ENCODE data around the gene WDR38. TPM values are rescaled to one million over a fixed set of nuclear protein-coding genes. Genes with fewer than 3 reads are reported as not detected.
A peak's percentile ranks its signal among the peaks of the same experiment; 100 is the strongest.

The WDR38 gene
- total RNA-seq, 1 experiment from 2014 or later, result not detected

- Mint-ChIP-seq H3K36me3 (ENCODE audit: insufficient read depth, unreplicated experiment) (peaks cover 73% of the 10 kb centered on the region), H3K27me3 (ENCODE audit: insufficient read depth, unreplicated experiment) (no peaks in the 10 kb centered on the region), H3K4me3 (ENCODE audit: unreplicated experiment) (no peak overlapping the region), H3K4me1 (ENCODE audit: low read depth, unreplicated experiment) (peaks cover 21% of the 10 kb centered on the region), H3K9me3 (ENCODE audit: unreplicated experiment) (no peaks in the 10 kb centered on the region), H3K27ac (ENCODE audit: unreplicated experiment) (no peak overlapping the region)
- H3K9me3 ChIP-seq, result no peaks in the 10 kb centered on the region
- 0 out of 2 replicates have a peak, but pooled peaks cover 6% of the 10 kb centered on the region for H3K4me1 ChIP-seq
- intact Hi-C loops (cut with micrococcal nuclease; ENCODE audit: unreplicated experiment), result no loop called here
- BruUV-seq (replicated peaks), result no TSS peak
- peaks cover 7% of the 10 kb centered on the region for H3K36me3 ChIP-seq (ENCODE audit: control insufficient read depth, insufficient read depth, low read length)
- DNase-seq, result no peak
- POLR2A ChIA-PET, result no interaction called here
- no peaks in the 10 kb centered on the region for H3K27me3 ChIP-seq (replicated peaks; ENCODE audit: control insufficient read depth, insufficient read depth, low read length)
- TF ChIP-seq CTCF (IDR thresholded peaks at IDR 0.05; ENCODE audit: insufficient read depth in 1 of 2, low read depth in 1 of 2, low read length in 1 of 2, severe bottlenecking in 1 of 2, unreplicated experiment in 1 of 2), result no peak
- CTCF ChIA-PET, result no interaction called here
- no peak overlapping the region for H3K4me3 ChIP-seq (ENCODE audit: low read depth, low read length)
These were observed 20.4 kb downstream of the WDR38 start for GRCh38 chr9:124873664-124874063.

- Mint-ChIP-seq H3K4me3 (ENCODE audit: unreplicated experiment) (no peak overlapping the region), H3K27ac (ENCODE audit: unreplicated experiment) (peak overlapping the region; percentile 69), H3K36me3 (ENCODE audit: insufficient read depth, unreplicated experiment) (peaks cover 79% of the 10 kb centered on the region), H3K9me3 (ENCODE audit: unreplicated experiment) (no peaks in the 10 kb centered on the region), H3K27me3 (ENCODE audit: insufficient read depth, unreplicated experiment) (no peaks in the 10 kb centered on the region), H3K4me1 (ENCODE audit: low read depth, unreplicated experiment) (peaks cover 21% of the 10 kb centered on the region)
- Histone ChIP-seq H3K9me3 (no peaks in the 10 kb centered on the region), H3K4me1 (0 out of 2 replicates have a peak, but pooled peaks cover 3% of the 10 kb centered on the region), H3K27me3 (replicated peaks; ENCODE audit: control insufficient read depth, insufficient read depth, low read length) (no peaks in the 10 kb centered on the region), H3K36me3 (ENCODE audit: control insufficient read depth, insufficient read depth, low read length) (peaks cover 7% of the 10 kb centered on the region), H3K4me3 (ENCODE audit: low read depth, low read length) (no peak overlapping the region)
- TF ChIP-seq CTCF (IDR thresholded peaks at IDR 0.05; ENCODE audit: insufficient read depth in 1 of 2, low read depth in 1 of 2, low read length in 1 of 2, severe bottlenecking in 1 of 2, unreplicated experiment in 1 of 2), result no peak
- DNase-seq, result no peak
- ChIA-PET POLR2A (no interaction called here), CTCF (no interaction called here)
- BruUV-seq (replicated peaks), result no TSS peak
- intact Hi-C loops (cut with micrococcal nuclease; ENCODE audit: unreplicated experiment), result no loop called here
These were observed 22.2 kb downstream of the WDR38 start for GRCh38 chr9:124875501-124875900.

GRCh38 chr9:124877021-124877782 lies 23.9 kb downstream of the WDR38 start:
- no peaks in the 10 kb centered on the region for H3K4me1 ChIP-seq
- peaks cover 6% of the 10 kb centered on the region for H3K4me1 Mint-ChIP-seq (ENCODE audit: low read depth, unreplicated experiment)
- H3K4me3 Mint-ChIP-seq (ENCODE audit: unreplicated experiment), result no peak overlapping the region
- H3K9me3 ChIP-seq, result no peaks in the 10 kb centered on the region
- TSS peak; percentile 50 for BruUV-seq (replicated peaks)
- H3K9me3 Mint-ChIP-seq (ENCODE audit: unreplicated experiment), result no peaks in the 10 kb centered on the region
- TF ChIP-seq CTCF (IDR thresholded peaks at IDR 0.05; ENCODE audit: insufficient read depth in 1 of 2, low read depth in 1 of 2, low read length in 1 of 2, severe bottlenecking in 1 of 2, unreplicated experiment in 1 of 2), result no peak
- no peaks in the 10 kb centered on the region for H3K27me3 Mint-ChIP-seq (ENCODE audit: insufficient read depth, unreplicated experiment)
- H3K36me3 Mint-ChIP-seq (ENCODE audit: insufficient read depth, unreplicated experiment), result peaks cover 63% of the 10 kb centered on the region
- no peak overlapping the region for H3K27ac Mint-ChIP-seq (ENCODE audit: unreplicated experiment)
- ChIA-PET POLR2A (interaction anchor here (0.6 to 1.2 kb wide), 3 partner anchors 14 to 470 kb away, joined by 3 read pairs; no protein-coding TSS in a partner anchor), CTCF (interaction anchor here (1.4 kb wide), 1 partner anchor 21 kb away, joined by 3 read pairs; no protein-coding TSS in a partner anchor)
- no peak overlapping the region for H3K4me3 ChIP-seq (ENCODE audit: low read depth, low read length)
- no peaks in the 10 kb centered on the region for H3K27me3 ChIP-seq (replicated peaks; ENCODE audit: control insufficient read depth, insufficient read depth, low read length)
- peaks cover 5% of the 10 kb centered on the region for H3K36me3 ChIP-seq (ENCODE audit: control insufficient read depth, insufficient read depth, low read length)
- intact Hi-C loops (cut with micrococcal nuclease; ENCODE audit: unreplicated experiment), result no loop called here
- DNase-seq, result no peak

Data from Caco-2 (cell line).